Right renal pelvis (tissue), 4 donors: Measurements from ENCODE around the gene SRPK2. TPM values are rescaled to one million over a fixed set of nuclear protein-coding genes. Genes with fewer than 3 reads are reported as not detected.
"Not testable (repeated sequence)": the region's sequence is repeated elsewhere in the genome, so short reads cannot be mapped to it uniquely, and the experiment has no call there.

Source experiments
- DNase-seq, 4 donors: peaks; one replicate each; pipeline ENCODE4 v3.0.0-alpha.2; 2013; ENCODE audit warnings: low read depth in 4 of 4, low spot score in 3 of 4, missing footprints in 1 of 4
- polyA plus RNA-seq, 4 donors: library from polyadenylated mRNA; unstranded; fragments of 120-200 nt; gene quantifications; one replicate each; pipeline ENCODE4 v1.2.1, GENCODE V29; 2013; ENCODE audit not compliant: insufficient read length in 4 of 4

SRPK2 gene
- polyA plus RNA-seq, 4 donors: 44.4 to 63.9 (median 59.5) TPM

DNA sequence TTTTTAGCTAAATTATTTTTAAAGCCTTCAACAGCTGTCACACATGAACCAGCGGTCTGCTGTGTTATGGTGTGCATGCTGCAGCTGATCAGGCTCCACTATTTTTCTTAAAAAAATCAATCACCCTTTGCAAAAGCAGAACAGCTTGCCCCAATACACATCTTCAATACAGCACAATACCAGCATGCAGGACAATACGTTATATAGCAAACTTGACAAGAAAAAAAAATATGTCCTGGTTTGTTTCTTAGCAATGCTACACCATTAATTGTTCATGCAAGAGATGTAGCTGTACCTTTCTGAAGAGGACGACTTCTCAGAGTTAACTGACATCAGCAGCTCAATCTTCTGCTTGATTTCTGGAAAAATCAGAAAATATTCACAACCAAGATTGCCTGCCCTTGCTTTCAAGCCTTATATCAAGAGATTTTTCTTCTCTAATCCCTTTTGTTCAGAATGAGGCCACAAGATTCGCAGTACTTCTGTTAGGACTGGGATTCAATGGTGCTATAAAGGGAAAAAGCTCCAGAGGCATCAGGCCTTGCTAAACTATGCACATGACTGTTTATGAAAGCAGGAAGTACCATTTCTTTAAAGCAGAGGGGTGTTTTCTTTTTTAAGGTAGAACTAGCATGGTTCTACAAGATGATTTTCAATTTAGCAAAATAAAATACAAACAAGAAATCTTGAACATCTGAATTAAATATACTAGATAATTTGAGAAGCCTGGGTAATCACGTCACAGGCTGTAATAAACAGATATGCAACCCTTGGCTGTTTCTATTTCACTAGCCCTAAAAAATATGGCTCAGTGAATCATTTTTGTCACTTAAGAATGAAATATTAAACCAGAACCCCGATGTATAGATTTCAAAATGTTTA lies 120.0 kb downstream of the SRPK2 start:
- no peak for DNase-seq

DNA sequence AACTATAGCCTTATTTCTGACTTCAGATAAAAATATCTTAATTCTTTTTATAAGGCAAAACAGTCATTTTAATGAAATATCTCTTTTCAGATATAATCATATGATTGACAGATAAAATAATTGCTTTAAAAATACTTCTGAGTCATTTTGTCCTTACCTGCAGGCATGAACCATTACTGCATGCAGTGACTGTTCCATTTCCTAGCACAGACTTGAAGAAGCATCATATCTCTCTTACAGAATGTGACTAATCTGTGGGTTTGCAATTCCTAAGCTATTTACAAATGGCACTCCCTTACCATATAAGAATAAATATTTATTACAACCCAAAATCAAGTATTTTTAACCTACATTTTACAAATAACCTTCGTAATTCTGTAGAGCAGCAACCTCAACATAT lies 120.7 kb downstream of the SRPK2 start:
- DNase-seq: no peak

DNA sequence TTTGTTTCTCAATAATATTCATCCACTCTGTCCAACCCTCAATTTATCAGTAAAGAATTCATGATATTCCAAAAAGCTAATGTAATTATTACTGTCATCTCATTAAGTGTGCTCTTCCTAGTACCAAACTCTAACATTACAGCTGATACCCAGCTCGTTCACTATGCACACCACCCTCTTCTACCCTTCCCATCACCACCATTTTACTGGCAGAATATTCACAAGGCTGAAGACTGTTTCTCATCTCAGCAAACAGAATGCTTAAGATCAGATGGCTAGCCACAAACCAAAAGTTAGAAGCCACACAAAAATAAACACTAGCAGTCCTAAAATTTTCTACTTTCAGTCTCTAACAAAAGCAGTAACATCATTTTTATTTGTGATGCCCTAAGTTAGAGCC lies 121.5 kb downstream of the SRPK2 start:
- DNase-seq: no peak

DNA sequence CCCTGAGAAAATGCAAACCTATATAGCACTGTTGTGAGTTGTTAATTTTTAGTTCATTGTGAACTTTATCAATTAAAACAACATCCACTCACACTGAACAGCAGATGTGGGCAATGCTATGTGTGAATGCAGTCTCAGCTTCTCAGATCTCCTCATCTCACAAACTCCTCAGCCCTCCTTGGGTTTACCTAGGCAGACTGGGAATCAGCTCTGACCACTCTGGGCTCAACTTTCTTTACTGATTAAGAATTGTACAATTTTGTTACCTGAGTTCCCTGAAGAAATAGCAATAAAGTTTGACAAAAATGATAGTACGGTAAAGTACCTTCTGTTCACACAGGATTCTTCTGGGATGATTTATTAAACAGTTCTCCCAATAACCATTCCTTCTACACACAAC lies 124.0 kb downstream of the SRPK2 start:
- DNase-seq: no peak

DNA sequence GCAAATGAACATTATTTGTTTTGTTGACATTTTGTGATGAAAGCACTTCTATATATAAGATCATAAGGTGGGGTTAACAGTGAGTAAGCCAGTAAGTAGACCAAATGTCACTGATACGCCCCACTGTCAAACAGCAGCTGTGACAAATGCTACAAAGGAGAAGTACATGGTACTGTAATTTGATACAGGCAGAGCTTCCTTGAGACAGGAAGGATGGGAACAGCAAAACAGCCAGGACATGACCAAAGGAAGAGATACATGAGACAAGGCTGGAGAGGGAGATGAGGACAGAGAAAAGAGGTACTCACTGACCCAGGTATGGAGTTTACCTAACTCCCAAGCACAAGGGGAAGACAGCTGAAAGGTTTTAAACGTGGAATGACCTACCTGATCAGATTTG lies 127.0 kb downstream of the SRPK2 start:
- DNase-seq: no peak

DNA sequence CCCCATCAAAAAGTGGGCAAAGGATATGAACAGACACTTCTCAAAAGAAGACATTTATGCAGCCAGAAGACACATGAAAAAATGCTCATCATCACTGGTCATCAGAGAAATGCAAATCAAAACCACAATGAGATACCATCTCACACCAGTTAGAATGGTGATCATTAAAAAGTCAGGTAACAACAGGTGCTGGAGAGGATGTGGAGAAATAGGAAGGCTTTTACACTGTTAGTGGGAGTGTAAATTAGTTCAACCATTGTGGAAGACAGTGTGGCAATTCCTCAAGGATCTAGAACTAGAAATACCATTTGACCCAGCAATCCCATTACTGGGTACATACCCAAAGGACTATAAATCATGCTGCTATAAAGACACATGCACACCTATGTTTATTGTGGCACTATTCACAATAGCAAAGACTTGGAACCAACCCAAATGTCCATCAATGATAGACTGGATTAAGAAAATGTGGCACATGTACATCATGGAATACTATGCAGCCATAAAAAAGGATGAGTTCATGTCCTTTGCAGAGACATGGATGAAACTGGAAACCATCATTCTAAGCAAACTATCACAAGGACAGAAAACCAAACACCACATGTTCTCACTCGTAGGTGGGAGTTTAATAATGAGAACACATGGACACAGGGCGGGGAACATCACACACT lies 128.4 kb downstream of the SRPK2 start:
- DNase-seq: not testable (repeated sequence)

DNA sequence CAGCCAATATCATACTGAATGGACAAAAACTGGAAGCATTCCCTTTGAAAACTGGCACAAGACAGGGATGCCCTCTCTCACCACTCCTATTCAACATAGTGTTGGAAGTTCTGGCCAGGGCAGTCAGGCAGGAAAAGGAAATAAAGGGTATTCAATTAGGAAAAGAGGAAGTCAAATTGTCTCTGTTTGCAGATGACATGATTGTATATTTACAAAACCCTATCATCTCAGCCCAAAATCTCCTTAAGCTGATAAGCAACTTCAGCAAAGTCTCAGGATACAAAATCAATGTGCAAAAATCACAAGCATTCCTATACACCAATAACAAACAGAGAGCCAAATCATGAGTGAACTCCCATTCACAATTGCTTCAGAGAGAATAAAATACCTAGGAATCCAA lies 129.8 kb downstream of the SRPK2 start:
- DNase-seq: not testable (repeated sequence)

DNA sequence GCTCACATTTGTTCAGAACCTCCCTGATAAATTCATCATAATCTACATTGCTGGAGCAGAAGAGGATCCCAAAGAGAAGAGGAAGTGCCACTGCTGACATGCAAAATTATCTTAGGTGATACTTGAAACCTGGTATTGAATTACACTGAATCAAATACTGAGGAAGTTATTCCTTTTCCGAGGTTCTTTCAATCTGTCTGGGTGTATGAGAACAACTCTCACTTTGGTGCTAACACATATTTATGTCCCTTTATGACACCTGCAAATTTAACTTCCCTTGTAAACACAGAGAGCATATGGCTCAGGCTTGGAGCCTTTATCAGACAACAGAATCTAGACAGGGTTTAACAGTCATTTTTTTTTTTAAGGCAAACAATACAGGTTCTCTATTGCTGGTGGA lies 131.4 kb downstream of the SRPK2 start:
- DNase-seq: no peak

DNA sequence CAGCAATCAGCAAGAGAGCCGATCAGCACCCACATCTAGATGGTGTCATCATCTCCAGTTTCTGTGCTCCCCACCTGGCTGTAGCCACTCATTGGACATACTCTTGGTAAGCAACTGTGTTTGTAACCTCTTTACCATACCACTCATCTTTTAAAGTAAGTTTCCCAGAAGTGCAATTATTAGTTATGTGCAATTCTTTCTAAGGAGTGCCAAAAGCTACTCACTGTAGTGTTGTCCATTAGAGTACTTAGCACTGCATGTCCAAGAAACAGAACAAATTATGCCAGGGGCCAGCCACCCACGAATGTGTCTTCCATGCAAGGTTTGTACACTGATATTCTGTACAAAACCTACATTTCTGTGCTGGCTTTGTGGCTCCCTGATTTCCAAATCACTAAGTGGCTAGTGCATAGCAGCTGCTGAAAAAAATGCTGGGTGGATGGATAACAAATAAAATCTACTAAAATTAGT lies 131.9 kb downstream of the SRPK2 start:
- no peak for DNase-seq

DNA sequence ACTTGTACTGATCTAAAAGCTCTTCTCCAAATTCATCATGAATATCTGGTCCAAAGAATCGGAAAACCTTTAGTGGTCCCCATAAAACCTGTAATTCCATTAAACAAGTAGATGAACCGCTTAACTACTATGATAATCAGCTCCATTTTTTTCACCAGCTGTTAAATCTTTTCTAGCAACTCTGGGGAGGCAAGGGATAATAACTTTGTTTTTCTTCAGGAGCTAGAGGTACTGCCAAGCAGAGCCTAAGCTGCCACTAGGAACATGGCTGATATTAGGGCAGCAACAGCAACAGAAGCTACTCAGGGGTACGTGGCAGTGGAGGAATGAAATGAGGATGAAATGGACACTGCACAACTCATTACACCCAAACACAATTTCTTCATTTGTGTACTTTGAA lies 138.0 kb downstream of the SRPK2 start:
- DNase-seq: no peak

DNA sequence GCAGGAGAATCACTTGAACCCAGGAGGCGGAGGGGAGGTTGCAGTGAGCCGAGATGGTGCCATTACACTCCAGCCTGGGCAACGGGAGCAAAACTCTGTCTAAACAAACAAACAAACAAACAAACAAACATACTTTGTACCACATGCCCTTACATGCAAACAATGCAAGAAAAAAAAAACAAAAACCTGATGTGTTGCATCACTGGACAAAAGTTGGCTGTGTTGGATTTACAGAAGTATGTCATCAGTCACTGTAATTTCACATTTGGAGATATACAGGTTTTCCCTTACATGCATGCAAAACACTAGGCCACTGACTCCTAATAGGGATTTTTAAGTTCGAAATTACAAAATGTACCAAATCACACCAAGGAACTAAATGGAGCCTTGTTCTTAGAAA lies 138.5 kb downstream of the SRPK2 start:
- no peak for DNase-seq

DNA sequence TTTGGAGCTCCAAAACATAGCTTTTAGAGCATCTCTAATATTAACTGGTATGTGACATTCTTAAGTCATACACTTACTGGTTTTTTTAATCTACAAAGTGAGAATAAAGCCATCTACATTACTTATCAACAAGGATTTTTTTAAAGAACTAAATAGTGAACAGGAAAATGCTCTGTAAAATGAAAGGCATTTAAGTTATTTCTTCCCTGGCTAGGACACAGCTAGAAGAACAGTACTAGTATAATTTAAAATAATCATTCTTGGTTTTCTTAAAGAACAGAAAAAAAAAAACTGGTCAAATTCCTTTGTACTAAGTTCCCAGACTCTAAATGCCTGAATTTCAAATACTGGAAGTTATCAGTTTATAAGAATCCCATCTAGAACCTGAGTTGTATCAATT lies 139.5 kb downstream of the SRPK2 start:
- no peak for DNase-seq

DNA sequence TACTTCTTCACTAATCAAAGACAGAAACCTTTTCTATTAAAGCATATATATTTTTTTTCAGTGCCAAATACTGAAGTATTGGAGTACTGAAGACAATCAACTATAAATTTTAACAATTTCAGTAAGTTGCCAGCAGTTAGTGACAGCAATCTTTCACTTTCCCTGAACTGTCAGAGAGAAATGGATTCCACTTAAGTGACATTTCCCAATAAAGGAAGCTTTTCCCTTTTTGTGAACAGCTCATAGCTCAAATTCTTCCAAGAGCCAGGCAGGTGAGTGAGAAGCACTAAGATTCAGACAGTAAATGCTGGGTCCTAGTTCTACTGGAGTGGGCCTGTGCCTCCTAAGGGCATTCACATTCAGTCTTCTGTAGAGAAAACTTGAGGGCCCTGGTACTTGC lies 142.0 kb downstream of the SRPK2 start:
- DNase-seq: no peak

DNA sequence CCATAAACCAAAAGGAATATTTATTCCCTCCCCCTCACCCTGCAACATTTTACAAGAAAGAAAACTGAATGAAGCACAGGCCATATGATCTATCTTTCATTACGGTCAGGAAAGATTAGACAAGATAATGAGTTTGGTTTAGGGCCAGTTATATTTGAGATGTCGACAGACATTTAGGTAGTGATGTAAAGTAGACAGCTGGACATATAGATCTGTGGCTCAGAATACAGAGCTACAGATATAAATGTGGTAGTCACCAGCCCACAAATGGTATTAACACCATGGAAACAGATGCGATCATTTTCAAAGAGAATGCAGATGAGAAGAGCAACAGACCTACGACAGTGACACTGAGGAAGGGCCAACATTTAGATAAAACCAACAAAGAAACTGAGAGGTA lies 142.5 kb downstream of the SRPK2 start:
- DNase-seq: no peak

DNA sequence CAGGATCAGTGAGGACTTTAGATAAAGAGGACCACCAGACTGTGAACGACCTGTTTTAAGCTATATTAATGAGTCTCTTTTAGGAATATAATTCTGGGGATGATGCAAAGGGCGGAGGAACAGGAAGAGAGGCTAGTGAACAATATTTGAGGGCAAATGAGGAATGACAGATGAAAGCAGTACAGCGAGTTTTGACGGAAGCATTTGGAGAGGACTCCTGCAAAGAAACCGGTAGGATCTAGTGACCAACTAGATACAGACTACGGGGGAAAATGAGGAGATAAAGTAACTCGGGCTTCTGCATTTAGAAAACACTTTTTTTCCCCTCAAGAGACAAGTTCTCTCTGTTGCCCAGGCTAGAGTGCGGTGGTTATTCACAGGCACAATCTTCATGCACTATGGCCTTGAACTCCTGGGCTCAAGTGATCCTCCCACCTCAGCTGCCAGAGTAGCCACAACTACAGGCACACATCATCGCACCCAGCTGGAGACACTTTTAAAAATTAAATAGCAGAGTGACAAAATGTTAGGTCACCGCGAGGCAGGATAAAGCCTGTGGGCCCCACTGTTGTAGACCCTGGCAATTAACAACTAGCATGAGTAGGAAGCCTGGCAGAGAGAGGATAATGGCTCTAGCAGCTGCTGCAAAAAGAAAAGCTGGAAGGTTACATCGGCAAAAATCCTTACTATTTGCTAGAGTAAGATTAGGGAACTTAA lies 143.2 kb downstream of the SRPK2 start:
- DNase-seq: no peak

DNA sequence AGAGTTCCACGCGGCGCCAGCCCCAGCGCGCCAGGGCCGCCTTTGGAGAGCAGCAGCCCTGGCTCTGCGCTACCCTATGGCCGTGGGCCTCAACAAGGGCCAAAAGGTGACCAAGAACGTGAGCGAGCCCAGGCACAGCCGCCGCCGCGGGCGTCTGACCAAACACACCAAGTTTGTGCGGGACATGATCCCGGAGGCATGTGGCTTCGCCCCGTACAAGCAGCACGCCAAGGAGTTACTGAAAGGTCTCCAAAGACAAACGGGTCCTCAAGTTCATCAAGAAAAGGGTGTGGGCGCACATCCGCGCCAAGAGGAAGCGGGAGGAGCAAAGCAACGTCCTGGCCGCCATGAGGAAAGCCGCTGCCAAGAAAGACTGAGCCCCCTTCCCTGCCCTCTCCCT lies 144.1 kb downstream of the SRPK2 start:
- no peak for DNase-seq

DNA sequence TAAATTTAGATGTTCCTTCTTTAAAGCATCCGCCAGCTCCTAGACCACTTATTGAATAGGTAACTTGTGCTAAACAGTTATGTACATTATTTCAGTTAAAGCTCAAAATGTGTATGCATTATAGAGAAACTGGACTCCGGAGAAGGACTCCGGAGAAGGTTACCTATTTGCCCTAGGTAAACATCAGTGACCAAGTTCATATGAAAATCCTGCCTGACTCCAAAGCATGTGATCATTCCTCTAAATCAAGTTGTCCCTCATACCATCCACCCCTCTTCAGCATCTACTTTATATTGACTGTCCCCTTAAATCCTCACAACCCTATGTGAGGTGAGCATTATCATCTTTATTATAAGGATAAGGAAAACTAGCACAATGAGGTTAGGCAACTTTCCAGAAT lies 147.5 kb downstream of the SRPK2 start:
- DNase-seq: no peak

DNA sequence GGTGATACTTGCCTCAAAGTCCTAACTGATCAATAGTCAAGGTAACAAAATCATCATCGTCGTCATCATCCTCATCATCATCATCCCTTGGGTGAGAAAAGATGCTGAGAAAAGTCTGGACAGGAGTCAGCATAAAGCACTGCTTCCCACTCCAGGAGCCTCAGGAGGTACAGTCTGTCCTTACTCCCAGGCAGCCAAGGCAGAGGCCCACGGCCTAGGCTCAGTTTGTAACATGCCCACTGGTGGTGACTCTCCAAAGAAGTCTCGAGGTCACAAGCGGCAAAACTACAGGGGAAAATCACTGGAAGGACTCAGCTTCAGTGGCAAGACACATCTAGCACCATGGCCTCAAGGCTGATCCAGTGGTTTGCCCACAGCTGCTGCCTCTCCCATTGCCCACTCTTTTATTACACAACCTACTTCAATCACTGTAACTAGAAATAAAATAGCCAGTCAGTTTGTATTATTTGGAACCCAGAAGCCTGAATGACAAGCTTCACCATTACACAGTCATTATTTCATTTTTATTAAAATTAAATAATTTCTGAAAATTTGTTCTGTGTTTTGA lies 150.4 kb downstream of the SRPK2 start:
- no peak for DNase-seq

DNA sequence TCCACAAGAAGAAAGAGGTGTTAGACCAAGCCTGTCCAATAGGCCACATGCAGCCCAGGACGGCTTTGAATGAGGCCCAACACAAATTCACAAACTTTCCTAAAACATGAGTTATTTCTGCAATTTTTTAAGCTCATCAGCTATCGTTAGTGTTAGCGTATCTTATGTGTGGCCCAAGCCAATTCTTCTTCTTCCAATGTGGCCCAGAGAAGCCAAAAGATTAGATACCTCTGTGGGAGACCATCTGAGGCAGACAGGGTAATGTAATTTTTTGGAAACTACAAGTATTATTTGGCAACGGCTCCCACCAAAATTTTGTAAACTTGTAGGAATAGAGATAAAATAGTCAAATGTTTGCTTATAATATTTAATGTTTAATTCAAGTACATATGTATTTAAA lies 153.8 kb downstream of the SRPK2 start:
- DNase-seq: no peak

DNA sequence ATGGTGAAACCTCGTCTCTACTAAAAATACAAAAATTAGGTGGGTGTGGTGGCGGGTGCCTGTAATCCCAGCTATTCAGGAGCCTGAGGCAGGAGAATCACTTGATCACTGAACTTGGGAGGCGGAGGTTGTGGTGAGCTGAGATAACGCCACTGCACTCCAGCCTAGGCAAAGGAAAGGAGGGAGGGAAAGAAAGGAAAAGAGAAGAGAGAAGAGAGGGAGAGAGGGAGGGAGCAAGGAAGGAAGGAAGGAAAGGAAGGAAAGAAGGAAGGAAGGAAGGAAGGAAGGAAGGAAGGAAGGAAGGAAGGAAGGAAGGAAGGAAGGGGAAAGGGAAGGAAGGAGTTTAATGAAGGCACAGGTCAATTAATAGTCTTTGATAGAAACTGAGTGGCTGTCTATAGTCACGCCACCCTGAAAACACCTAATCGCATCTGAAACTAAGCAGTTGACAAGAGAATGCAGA lies 155.9 kb downstream of the SRPK2 start:
- DNase-seq: not testable (repeated sequence)

DNA sequence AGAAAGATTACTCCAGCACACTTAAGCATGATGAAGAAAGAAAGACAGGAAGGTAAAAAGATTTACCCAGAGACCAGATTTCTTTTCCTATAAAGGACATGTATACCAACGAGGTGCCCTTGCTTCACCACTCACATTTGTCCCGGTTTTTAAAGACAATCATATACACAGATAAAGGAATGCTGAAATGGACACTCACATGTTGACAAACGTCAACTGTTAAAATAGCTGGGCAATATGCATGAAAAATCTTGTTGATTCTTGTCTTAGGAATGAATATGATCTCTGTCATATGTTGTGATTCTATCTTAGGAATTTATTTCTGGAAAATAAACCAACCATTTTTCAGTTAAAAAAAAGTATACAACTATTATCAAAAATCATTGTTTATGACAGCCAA lies 158.2 kb downstream of the SRPK2 start:
- no peak for DNase-seq
